Stimulated activated CD8-positive, alpha-beta memory T cell treated with anti-CD3 and anti-CD28 coated beads, Interleukin-12 subunit alpha, Interleukin-12 subunit beta, amount 100 ng/mL, for 4 hours (primary cell): ENCODE results near the gene BRWD1.

Experiments
- DNase-seq: peaks from one replicate; pipeline ENCODE4 v3.0.0-alpha.2; 2020; ENCODE audit warnings: low read depth

Gene BRWD1

GRCh38 chr21:39313571-39314142 is at the start of gene BRWD1:
Gene BRWD1 (minus strand): TSS chr21:39313632. CDS start chr21:39313491, 141 bp downstream.
- DNase-seq, result peak; percentile 72

- DNase-seq, result no peak
Measured at GRCh38 chr21:39362733-39363132, 49.3 kb upstream of the BRWD1 start.

- no peak for DNase-seq
Measured at GRCh38 chr21:39359382-39359781, 46.0 kb upstream of the BRWD1 start.

- no peak for DNase-seq
Measured at GRCh38 chr21:39353295-39353694, 39.9 kb upstream of the BRWD1 start.

GRCh38 chr21:39350094-39351005 is 36.9 kb upstream of the BRWD1 start:
- DNase-seq, result no peak

GRCh38 chr21:39349211-39350093 is 36.0 kb upstream of the BRWD1 start:
- DNase-seq, result peak; percentile 96

- peak; percentile 83 for DNase-seq
Measured at GRCh38 chr21:39348355-39349210, 35.2 kb upstream of the BRWD1 start, which contains the start of gene HMGN1. Gene HMGN1 (minus strand): TSS chr21:39349088. CDS start chr21:39348917, 171 bp downstream.

GRCh38 chr21:39348040-39348354 is 34.6 kb upstream of the BRWD1 start:
- no peak for DNase-seq

GRCh38 chr21:39347537-39347936 is 34.1 kb upstream of the BRWD1 start:
- DNase-seq, result no peak

- DNase-seq, result no peak
Measured at GRCh38 chr21:39346671-39347331, 33.4 kb upstream of the BRWD1 start.

- DNase-seq, result no peak
Measured at GRCh38 chr21:39346206-39346605, 32.8 kb upstream of the BRWD1 start.

GRCh38 chr21:39345440-39345839 is 32.0 kb upstream of the BRWD1 start:
- DNase-seq, result no peak

GRCh38 chr21:39344848-39345247 is 31.4 kb upstream of the BRWD1 start:
- DNase-seq, result no peak

GRCh38 chr21:39341249-39341923 is 28.0 kb upstream of the BRWD1 start:
- no peak for DNase-seq

GRCh38 chr21:39340687-39341086 is 27.3 kb upstream of the BRWD1 start:
- no peak for DNase-seq

- DNase-seq, result no peak
Measured at GRCh38 chr21:39339231-39339630, 25.8 kb upstream of the BRWD1 start.

GRCh38 chr21:39336457-39337008 is 23.1 kb upstream of the BRWD1 start:
- no peak for DNase-seq

GRCh38 chr21:39334611-39335010 is 21.2 kb upstream of the BRWD1 start:
- DNase-seq, result no peak

GRCh38 chr21:39332175-39332574 is 18.7 kb upstream of the BRWD1 start:
- DNase-seq, result no peak

- no peak for DNase-seq
Measured at GRCh38 chr21:39330001-39330400, 16.6 kb upstream of the BRWD1 start.
